ENCODE measurements around the gene YAF2.

DNA sequence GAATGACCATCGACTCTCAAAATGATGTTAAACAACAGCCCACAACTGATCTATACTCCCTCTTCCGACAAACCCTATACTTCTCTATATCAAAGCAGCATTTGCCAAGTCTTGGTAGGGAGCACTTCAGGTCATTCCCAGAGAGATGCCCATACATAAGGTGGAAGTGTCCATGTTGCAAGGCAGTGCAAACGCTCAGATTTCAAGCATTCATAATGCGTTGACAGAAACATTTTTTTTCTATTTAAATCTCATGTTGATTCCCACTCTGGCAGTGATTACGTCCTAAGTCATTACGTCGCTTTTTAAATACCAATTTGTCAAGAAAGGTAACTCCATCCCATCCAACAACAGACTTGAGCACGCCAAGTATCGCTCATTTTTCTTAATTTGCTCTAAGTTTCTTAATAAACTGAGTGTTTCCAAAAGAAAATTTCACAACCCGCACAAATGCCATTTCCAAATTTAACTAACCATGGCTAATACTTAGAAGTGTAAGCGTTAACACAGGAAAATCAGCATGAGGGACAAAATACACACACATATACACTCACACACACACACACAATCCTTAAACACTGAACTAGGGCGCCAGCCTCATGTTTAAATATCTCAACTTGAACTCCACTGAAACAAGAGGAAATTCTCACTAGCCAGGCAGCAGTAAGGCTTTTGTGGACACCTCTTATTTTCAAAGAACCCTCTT lies 94.4 kb downstream of the YAF2 start:
- TF ChIP-seq EZH2 (IDR thresholded peaks at IDR 0.05) (peak; percentile 9), EZH2phosphoT487 (IDR thresholded peaks at IDR 0.05) (no peak)
- TF ChIP-seq, protein P1, sequence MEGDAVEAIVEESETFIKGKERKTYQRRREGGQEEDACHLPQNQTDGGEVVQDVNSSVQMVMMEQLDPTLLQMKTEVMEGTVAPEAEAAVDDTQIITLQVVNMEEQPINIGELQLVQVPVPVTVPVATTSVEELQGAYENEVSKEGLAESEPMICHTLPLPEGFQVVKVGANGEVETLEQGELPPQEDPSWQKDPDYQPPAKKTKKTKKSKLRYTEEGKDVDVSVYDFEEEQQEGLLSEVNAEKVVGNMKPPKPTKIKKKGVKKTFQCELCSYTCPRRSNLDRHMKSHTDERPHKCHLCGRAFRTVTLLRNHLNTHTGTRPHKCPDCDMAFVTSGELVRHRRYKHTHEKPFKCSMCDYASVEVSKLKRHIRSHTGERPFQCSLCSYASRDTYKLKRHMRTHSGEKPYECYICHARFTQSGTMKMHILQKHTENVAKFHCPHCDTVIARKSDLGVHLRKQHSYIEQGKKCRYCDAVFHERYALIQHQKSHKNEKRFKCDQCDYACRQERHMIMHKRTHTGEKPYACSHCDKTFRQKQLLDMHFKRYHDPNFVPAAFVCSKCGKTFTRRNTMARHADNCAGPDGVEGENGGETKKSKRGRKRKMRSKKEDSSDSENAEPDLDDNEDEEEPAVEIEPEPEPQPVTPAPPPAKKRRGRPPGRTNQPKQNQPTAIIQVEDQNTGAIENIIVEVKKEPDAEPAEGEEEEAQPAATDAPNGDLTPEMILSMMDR (IDR thresholded peaks at IDR 0.05) = no peak
